ENCODE measurements around the gene WDR70.
"Not testable (repeated sequence)": the region's sequence is repeated elsewhere in the genome, so short reads cannot be mapped to it uniquely, and the experiment has no call there.

WDR70 gene

DNA sequence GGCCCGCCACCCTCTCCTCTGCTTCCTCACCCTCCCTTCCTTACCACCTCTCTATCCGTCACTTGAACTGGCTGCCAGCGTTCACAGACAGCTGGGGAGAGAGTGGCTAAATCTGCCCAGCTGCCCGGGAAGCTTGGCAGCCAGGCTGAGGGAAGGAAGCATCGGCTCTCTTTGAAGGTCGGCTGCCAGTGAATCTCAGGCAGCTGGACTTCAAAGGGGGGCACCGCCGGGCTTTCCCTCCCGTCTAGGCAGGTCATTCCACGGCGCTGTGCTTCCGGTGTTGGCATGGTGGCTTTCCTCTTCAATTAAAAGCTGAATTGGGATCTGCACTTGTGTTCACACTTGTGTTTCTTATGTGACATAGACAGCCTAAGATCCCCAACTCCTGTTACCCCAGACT lies 286.8 kb downstream of the WDR70 start:
- Mint-ChIP-seq H3K9me3 (no peaks in the 10 kb centered on the region), H3K4me1 (ENCODE audit: low read depth) (no peaks in the 10 kb centered on the region), H3K4me3 (no peak overlapping the region), H3K36me3 (ENCODE audit: low read depth) (no peaks in the 10 kb centered on the region), H3K27ac (no peak overlapping the region), H3K27me3 (ENCODE audit: low read depth) (no peaks in the 10 kb centered on the region)

- Mint-ChIP-seq H3K4me3 (no peak overlapping the region), H3K27me3 (ENCODE audit: low read depth) (no peaks in the 10 kb centered on the region), H3K9me3 (no peaks in the 10 kb centered on the region), H3K27ac (no peak overlapping the region), H3K4me1 (ENCODE audit: low read depth) (peaks cover 9% of the 10 kb centered on the region), H3K36me3 (ENCODE audit: low read depth) (no peaks in the 10 kb centered on the region)
Measured at GRCh38 chr5:37667430-37667829, 288.3 kb downstream of the WDR70 start.

DNA sequence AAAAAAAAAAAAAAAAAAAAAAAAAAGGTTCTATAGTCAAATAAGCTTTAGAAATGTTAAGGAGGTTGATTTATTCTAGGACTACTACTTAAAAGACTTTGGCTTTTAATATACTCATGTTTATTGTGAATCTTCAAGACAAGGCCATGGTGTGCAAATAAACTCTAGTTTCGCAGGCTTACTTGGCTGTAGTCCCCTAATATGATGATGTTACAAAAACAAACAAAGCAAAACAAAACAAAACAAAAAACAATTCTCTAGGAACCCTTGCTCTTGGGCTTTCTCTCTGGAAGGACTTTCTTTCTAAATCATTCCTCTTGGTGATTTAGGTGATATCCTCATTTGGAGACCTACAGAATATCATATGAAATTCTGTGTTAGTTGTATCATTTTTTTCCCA lies 288.7 kb downstream of the WDR70 start:
- no peaks in the 10 kb centered on the region for H3K36me3 Mint-ChIP-seq (ENCODE audit: low read depth)
- H3K4me3 Mint-ChIP-seq = no peak overlapping the region
- H3K27me3 Mint-ChIP-seq (ENCODE audit: low read depth) = no peaks in the 10 kb centered on the region

DNA sequence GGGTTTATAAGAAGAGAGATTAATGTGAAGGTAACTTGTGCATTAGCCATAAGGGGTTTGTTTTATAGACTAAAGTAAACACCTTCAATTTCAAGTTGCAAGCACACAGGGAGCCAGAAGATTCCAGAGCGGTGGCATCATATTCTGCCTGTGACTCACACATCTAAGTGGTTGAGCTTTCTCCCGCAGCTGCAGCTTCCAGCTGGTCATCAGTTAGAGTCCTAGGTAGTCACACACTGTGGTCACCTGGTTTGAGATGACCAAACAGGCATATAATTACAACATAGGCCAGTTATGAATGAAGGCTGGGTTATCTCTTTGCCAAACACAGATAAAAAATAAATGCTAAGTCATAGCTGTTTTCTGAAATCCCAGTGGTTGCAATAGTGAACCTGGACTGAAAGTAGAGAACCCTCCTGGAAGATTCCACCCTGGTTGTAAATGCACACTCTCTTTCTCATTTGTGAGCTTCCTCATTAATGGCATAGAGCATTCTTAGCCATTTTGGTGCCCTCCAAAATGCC lies 289.5 kb downstream of the WDR70 start:
- H3K36me3 Mint-ChIP-seq (ENCODE audit: low read depth) = no peaks in the 10 kb centered on the region
- no peak overlapping the region for H3K27ac Mint-ChIP-seq
- no peaks in the 10 kb centered on the region for H3K27me3 Mint-ChIP-seq (ENCODE audit: low read depth)
- H3K9me3 Mint-ChIP-seq = no peaks in the 10 kb centered on the region
- H3K4me1 Mint-ChIP-seq (ENCODE audit: low read depth) = peaks cover 14% of the 10 kb centered on the region
- no peak overlapping the region for H3K4me3 Mint-ChIP-seq

More for the DNA sequence above, 288.7 kb downstream of the WDR70 start:
- no peaks in the 10 kb centered on the region for H3K9me3 Mint-ChIP-seq
- no peak overlapping the region for H3K27ac Mint-ChIP-seq
- peaks cover 12% of the 10 kb centered on the region for H3K4me1 Mint-ChIP-seq (ENCODE audit: low read depth)

- not testable (repeated sequence) for H3K4me3 Mint-ChIP-seq; H3K36me3 Mint-ChIP-seq (ENCODE audit: low read depth); H3K27me3 Mint-ChIP-seq (ENCODE audit: low read depth); H3K27ac Mint-ChIP-seq; H3K9me3 Mint-ChIP-seq
- H3K4me1 Mint-ChIP-seq (ENCODE audit: low read depth) = peaks cover 14% of the 10 kb centered on the region
Measured at GRCh38 chr5:37672118-37672588, 293.0 kb downstream of the WDR70 start.

- H3K4me1 Mint-ChIP-seq (ENCODE audit: low read depth) = peaks cover 14% of the 10 kb centered on the region
- not testable (repeated sequence) for H3K36me3 Mint-ChIP-seq (ENCODE audit: low read depth); H3K9me3 Mint-ChIP-seq; H3K4me3 Mint-ChIP-seq; H3K27me3 Mint-ChIP-seq (ENCODE audit: low read depth); H3K27ac Mint-ChIP-seq
Measured at GRCh38 chr5:37674361-37674760, 295.2 kb downstream of the WDR70 start.

DNA sequence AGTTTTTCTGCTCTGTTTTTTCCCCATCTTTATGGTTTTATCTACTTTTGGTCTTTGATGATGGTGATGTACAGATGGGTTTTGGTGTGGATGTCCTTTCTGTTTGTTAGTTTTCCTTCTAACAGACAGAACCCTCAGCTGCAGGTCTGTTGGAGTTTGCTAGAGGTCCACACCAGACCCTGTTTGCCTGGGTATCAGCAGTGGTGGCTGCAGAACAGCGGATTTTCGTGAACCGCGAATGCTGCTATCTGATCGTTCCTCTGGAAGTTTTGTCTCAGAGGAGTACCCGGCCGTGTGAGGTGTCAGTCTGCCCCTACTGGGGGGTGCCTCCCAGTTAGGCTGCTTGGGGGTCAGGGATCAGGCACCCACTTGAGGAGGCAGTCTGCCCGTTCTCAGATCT lies 300.2 kb downstream of the WDR70 start:
- H3K27me3 Mint-ChIP-seq (ENCODE audit: low read depth); H3K36me3 Mint-ChIP-seq (ENCODE audit: low read depth); H3K27ac Mint-ChIP-seq; H3K4me1 Mint-ChIP-seq (ENCODE audit: low read depth); H3K4me3 Mint-ChIP-seq: not testable (repeated sequence)
- peaks cover 40% of the 10 kb centered on the region for H3K9me3 Mint-ChIP-seq

- H3K4me3 Mint-ChIP-seq; H3K27me3 Mint-ChIP-seq (ENCODE audit: low read depth); H3K36me3 Mint-ChIP-seq (ENCODE audit: low read depth); H3K4me1 Mint-ChIP-seq (ENCODE audit: low read depth); H3K27ac Mint-ChIP-seq: not testable (repeated sequence)
- peaks cover 44% of the 10 kb centered on the region for H3K9me3 Mint-ChIP-seq
Measured at GRCh38 chr5:37679903-37680302, 300.8 kb downstream of the WDR70 start.

GRCh38 chr5:37683072-37683471 lies 304.0 kb downstream of the WDR70 start:
- no peaks in the 10 kb centered on the region for H3K4me1 Mint-ChIP-seq (ENCODE audit: low read depth)
- peaks cover 37% of the 10 kb centered on the region for H3K9me3 Mint-ChIP-seq
- no peak overlapping the region for H3K27ac Mint-ChIP-seq
- peaks cover 3% of the 10 kb centered on the region for H3K36me3 Mint-ChIP-seq (ENCODE audit: low read depth)
- H3K4me3 Mint-ChIP-seq = no peak overlapping the region
- H3K27me3 Mint-ChIP-seq (ENCODE audit: low read depth) = no peaks in the 10 kb centered on the region

- Mint-ChIP-seq H3K27me3 (ENCODE audit: low read depth) (no peaks in the 10 kb centered on the region), H3K36me3 (ENCODE audit: low read depth) (peaks cover 5% of the 10 kb centered on the region), H3K9me3 (peaks cover 38% of the 10 kb centered on the region), H3K4me3 (no peak overlapping the region), H3K27ac (no peak overlapping the region), H3K4me1 (ENCODE audit: low read depth) (no peaks in the 10 kb centered on the region)
Measured at GRCh38 chr5:37685211-37685610, 306.1 kb downstream of the WDR70 start.

- Mint-ChIP-seq H3K4me1 (ENCODE audit: low read depth) (no peaks in the 10 kb centered on the region), H3K4me3 (no peak overlapping the region), H3K36me3 (ENCODE audit: low read depth) (peaks cover 5% of the 10 kb centered on the region), H3K9me3 (peaks cover 36% of the 10 kb centered on the region), H3K27ac (no peak overlapping the region), H3K27me3 (ENCODE audit: low read depth) (no peaks in the 10 kb centered on the region)
Measured at GRCh38 chr5:37685816-37686215, 306.7 kb downstream of the WDR70 start.

- not testable (repeated sequence) for H3K27me3 Mint-ChIP-seq (ENCODE audit: low read depth); H3K27ac Mint-ChIP-seq; H3K4me1 Mint-ChIP-seq (ENCODE audit: low read depth); H3K36me3 Mint-ChIP-seq (ENCODE audit: low read depth); H3K4me3 Mint-ChIP-seq
- peaks cover 30% of the 10 kb centered on the region for H3K9me3 Mint-ChIP-seq
Measured at GRCh38 chr5:37688925-37689324, 309.8 kb downstream of the WDR70 start.

GRCh38 chr5:37694333-37694732 lies 315.2 kb downstream of the WDR70 start:
- H3K27ac Mint-ChIP-seq; H3K4me3 Mint-ChIP-seq; H3K4me1 Mint-ChIP-seq (ENCODE audit: low read depth); H3K36me3 Mint-ChIP-seq (ENCODE audit: low read depth); H3K27me3 Mint-ChIP-seq (ENCODE audit: low read depth): not testable (repeated sequence)
- peaks cover 34% of the 10 kb centered on the region for H3K9me3 Mint-ChIP-seq

- Mint-ChIP-seq H3K36me3 (ENCODE audit: low read depth) (peaks cover 4% of the 10 kb centered on the region), H3K27me3 (ENCODE audit: low read depth) (no peaks in the 10 kb centered on the region), H3K4me1 (ENCODE audit: low read depth) (no peaks in the 10 kb centered on the region), H3K9me3 (peaks cover 32% of the 10 kb centered on the region), H3K27ac (no peak overlapping the region), H3K4me3 (no peak overlapping the region)
Measured at GRCh38 chr5:37694867-37695266, 315.7 kb downstream of the WDR70 start.

DNA sequence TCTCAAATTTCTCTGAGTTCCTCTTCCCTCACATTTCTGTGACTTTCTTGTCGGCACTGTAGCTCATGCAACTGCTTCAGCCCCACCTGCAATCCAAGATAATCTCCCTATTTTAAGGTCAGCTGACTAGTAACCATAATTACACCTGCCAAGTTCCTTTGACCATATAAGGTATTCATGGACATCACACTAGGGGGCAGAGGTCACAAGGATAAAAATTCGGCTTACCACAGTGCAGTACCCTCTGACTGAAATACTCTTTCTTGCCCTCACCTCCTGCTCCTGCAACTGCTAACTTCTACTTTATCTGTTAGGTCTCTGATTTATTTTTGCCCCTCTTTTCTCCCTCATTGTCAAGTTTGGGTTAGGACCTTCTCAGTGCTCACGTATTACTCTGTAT lies 316.5 kb downstream of the WDR70 start:
- no peaks in the 10 kb centered on the region for H3K27me3 Mint-ChIP-seq (ENCODE audit: low read depth)
- no peak overlapping the region for H3K4me3 Mint-ChIP-seq
- H3K4me1 Mint-ChIP-seq (ENCODE audit: low read depth) = no peaks in the 10 kb centered on the region
- peaks cover 2% of the 10 kb centered on the region for H3K36me3 Mint-ChIP-seq (ENCODE audit: low read depth)
- no peak overlapping the region for H3K27ac Mint-ChIP-seq
- H3K9me3 Mint-ChIP-seq = peaks cover 27% of the 10 kb centered on the region
